WTC11 (cell line): Measurements from ENCODE around the gene NEURL2. TPM values are rescaled to one million over a fixed set of nuclear protein-coding genes. Genes with fewer than 3 reads are reported as not detected.

Experiments used
- CBFB ChIP-seq: sonication (generic); formaldehyde crosslinking; IDR thresholded peaks from 2 replicates; pipeline ENCODE4 v1.8.1; 2022; ENCODE audit warnings: mild to moderate bottlenecking, low read depth, missing genetic modification reagents
- CREB1 ChIP-seq: sonication (generic); formaldehyde crosslinking; IDR thresholded peaks from 2 replicates; pipeline ENCODE4 v1.8.0; 2023; ENCODE audit warnings: mild to moderate bottlenecking, missing genetic modification reagents
- GRHL2 ChIP-seq: fragments of 250-450 bp; sonication (Bioruptor Pico); IDR thresholded peaks from 2 replicates; pipeline ENCODE4 v1.8.0; 2022; ENCODE audit warnings: mild to moderate bottlenecking, moderate library complexity; ENCODE audit not compliant: insufficient replicate concordance, severe bottlenecking
- HMGA2 ChIP-seq: fragments of 250-450 bp; sonication (Bioruptor Pico); IDR thresholded peaks from 2 replicates; pipeline ENCODE4 v1.4.0; 2021; ENCODE audit warnings: mild to moderate bottlenecking, moderate library complexity
- JUN ChIP-seq: sonication (generic); formaldehyde crosslinking; IDR thresholded peaks from 2 replicates; pipeline ENCODE4 v1.8.0; 2023; ENCODE audit warnings: mild to moderate bottlenecking, missing genetic modification reagents
- MYBL2 ChIP-seq: sonication (generic); formaldehyde crosslinking; IDR thresholded peaks from 2 replicates; pipeline ENCODE4 v1.8.1; 2023; ENCODE audit warnings: mild to moderate bottlenecking, moderate library complexity, missing genetic modification reagents
- OVOL2 ChIP-seq: fragments of 250-450 bp; sonication (Bioruptor Pico); IDR thresholded peaks from 2 replicates; pipeline ENCODE4 v1.9.0; 2021; ENCODE audit warnings: mild to moderate bottlenecking, borderline replicate concordance
- RELA ChIP-seq: sonication (generic); formaldehyde crosslinking; IDR thresholded peaks from 2 replicates; pipeline ENCODE4 v1.8.1; 2022; ENCODE audit warnings: missing genetic modification reagents, mild to moderate bottlenecking, borderline replicate concordance
- SMAD3 ChIP-seq: sonication (generic); formaldehyde crosslinking; IDR thresholded peaks from 2 replicates; pipeline ENCODE4 v1.8.0; 2022; ENCODE audit warnings: missing genetic modification reagents, mild to moderate bottlenecking, borderline replicate concordance
- SOX15 ChIP-seq: fragments of 250-450 bp; sonication (Bioruptor Pico); IDR thresholded peaks from 2 replicates; pipeline ENCODE4 v1.9.0; 2021; ENCODE audit warnings: mild to moderate bottlenecking
- TP53 ChIP-seq: sonication (generic); formaldehyde crosslinking; IDR thresholded peaks from 2 replicates; pipeline ENCODE4 v1.8.1; 2023; ENCODE audit warnings: mild to moderate bottlenecking, missing genetic modification reagents
- ZNF121 ChIP-seq: sonication (generic); formaldehyde crosslinking; IDR thresholded peaks from 2 replicates; pipeline ENCODE4 v1.8.0; 2023; ENCODE audit warnings: missing genetic modification reagents
- ZNF138 ChIP-seq: sonication (generic); formaldehyde crosslinking; conservative IDR thresholded peaks from 2 replicates; pipeline ENCODE4 v1.8.1; 2022; ENCODE audit warnings: mild to moderate bottlenecking, moderate library complexity, missing genetic modification reagents
- total RNA-seq: library from RNA; stranded (reverse); gene quantifications from 3 replicates; pipeline ENCODE4 v1.2.3, GENCODE V29; 2021
- TF ChIP-seq, protein P1 (sequence below): sonication (generic); formaldehyde crosslinking; IDR thresholded peaks from 2 replicates; pipeline ENCODE4 v1.8.0; 2022; ENCODE audit warnings: missing genetic modification reagents
- TF ChIP-seq, protein P2 (sequence below): sonication (generic); formaldehyde crosslinking; IDR thresholded peaks from 2 replicates; pipeline ENCODE4 v1.8.0; 2022; ENCODE audit warnings: mild to moderate bottlenecking, missing genetic modification reagents
- TF ChIP-seq, protein P3 (sequence below): sonication (generic); formaldehyde crosslinking; IDR thresholded peaks from 2 replicates; pipeline ENCODE4 v1.8.0; 2023; ENCODE audit warnings: mild to moderate bottlenecking, missing genetic modification reagents
- TF ChIP-seq, protein P4 (sequence below): sonication (generic); formaldehyde crosslinking; IDR thresholded peaks from 2 replicates; pipeline ENCODE4 v1.8.0; 2023; ENCODE audit warnings: missing genetic modification reagents, mild to moderate bottlenecking, borderline replicate concordance
- TF ChIP-seq, protein P5 (sequence below): sonication (generic); formaldehyde crosslinking; IDR thresholded peaks from 2 replicates; pipeline ENCODE4 v1.8.1; 2023; ENCODE audit warnings: mild to moderate bottlenecking, missing genetic modification reagents, moderate library complexity
- TF ChIP-seq, protein P6 (sequence below): fragments of 250-450 bp; sonication (Bioruptor Pico); IDR thresholded peaks from 2 replicates; pipeline ENCODE4 v2.1.2; 2022; ENCODE audit warnings: mild to moderate bottlenecking, moderate library complexity
- TF ChIP-seq, protein P7 (sequence below): sonication (generic); formaldehyde crosslinking; IDR thresholded peaks from 2 replicates; pipeline ENCODE4 v1.8.0; 2023; ENCODE audit warnings: missing genetic modification reagents

NEURL2 gene
- total RNA-seq, 1 experiment from 2014 or later: 6.6 TPM

DNA sequence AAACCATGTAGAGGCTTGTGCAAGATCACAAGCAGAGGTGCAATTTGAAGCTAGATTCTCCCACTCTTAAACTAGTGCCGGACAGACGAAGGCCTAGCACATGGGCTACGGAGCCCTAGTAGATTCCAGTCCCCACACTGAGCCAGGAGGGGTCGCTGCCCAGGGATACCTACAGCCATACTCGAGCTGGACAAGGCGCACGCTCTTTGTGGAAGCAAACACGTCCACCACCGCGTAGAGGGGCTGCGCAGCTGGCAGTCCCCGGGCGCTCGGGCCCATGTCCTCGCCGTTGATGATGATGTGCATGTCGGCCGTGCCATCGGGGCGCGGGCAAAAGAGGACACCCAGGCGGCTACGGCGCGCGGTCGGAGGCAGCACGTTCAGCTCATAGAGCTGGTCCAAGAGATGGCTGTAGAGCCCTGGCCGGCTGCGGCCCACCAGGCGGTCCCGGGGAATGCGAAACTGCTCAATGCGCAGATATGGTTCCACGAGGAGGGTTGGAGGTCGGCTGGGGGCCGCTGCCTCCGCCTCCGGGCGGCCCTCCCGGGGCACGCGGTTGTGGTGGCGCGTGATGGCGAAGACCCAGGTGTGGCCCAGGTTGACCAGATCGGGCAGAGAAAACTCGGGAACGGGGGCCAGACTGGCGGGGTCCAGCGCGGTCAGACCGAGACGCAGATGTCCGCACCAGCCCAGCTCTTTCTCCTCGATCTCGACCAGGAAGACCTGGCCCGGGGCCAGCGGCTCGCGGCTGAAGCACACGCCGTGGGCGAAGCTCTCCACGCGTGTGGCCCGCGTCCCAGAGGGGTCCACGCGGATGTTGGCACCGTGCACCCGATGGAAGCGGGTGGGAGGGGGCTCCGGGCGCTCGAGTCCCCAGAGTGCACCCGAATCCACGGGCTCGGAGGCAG lies 677 bp downstream of the NEURL2 start (continued):
- TF ChIP-seq, protein P1, sequence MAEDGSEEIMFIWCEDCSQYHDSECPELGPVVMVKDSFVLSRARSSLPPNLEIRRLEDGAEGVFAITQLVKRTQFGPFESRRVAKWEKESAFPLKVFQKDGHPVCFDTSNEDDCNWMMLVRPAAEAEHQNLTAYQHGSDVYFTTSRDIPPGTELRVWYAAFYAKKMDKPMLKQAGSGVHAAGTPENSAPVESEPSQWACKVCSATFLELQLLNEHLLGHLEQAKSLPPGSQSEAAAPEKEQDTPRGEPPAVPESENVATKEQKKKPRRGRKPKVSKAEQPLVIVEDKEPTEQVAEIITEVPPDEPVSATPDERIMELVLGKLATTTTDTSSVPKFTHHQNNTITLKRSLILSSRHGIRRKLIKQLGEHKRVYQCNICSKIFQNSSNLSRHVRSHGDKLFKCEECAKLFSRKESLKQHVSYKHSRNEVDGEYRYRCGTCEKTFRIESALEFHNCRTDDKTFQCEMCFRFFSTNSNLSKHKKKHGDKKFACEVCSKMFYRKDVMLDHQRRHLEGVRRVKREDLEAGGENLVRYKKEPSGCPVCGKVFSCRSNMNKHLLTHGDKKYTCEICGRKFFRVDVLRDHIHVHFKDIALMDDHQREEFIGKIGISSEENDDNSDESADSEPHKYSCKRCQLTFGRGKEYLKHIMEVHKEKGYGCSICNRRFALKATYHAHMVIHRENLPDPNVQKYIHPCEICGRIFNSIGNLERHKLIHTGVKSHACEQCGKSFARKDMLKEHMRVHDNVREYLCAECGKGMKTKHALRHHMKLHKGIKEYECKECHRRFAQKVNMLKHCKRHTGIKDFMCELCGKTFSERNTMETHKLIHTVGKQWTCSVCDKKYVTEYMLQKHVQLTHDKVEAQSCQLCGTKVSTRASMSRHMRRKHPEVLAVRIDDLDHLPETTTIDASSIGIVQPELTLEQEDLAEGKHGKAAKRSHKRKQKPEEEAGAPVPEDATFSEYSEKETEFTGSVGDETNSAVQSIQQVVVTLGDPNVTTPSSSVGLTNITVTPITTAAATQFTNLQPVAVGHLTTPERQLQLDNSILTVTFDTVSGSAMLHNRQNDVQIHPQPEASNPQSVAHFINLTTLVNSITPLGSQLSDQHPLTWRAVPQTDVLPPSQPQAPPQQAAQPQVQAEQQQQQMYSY: no peak
- TF ChIP-seq ZNF121 (CRISPR knock-in tag) (no peak), OVOL2 (CRISPR knock-in tag) (no peak), CBFB (CRISPR knock-in tag) (no peak), JUN (no peak), RELA (CRISPR knock-in tag) (peak; percentile 56; the same call in 1 of the 2 replicates), SMAD3 (peak; percentile 42; the same call in 1 of the 2 replicates), CREB1 (CRISPR knock-in tag) (0 out of 2 replicates have a peak, but pooled peaks have one; percentile 44), GRHL2 (CRISPR knock-in tag) (no peak), TP53 (peak; percentile 50; the same call in 1 of the 2 replicates), HMGA2 (CRISPR knock-in tag) (no peak), MYBL2 (CRISPR knock-in tag) (no peak), ZNF138 (CRISPR knock-in tag) (0 out of 2 replicates have a peak, but pooled peaks have one; percentile 65), SOX15 (CRISPR knock-in tag) (no peak)
- TF ChIP-seq, protein P2, sequence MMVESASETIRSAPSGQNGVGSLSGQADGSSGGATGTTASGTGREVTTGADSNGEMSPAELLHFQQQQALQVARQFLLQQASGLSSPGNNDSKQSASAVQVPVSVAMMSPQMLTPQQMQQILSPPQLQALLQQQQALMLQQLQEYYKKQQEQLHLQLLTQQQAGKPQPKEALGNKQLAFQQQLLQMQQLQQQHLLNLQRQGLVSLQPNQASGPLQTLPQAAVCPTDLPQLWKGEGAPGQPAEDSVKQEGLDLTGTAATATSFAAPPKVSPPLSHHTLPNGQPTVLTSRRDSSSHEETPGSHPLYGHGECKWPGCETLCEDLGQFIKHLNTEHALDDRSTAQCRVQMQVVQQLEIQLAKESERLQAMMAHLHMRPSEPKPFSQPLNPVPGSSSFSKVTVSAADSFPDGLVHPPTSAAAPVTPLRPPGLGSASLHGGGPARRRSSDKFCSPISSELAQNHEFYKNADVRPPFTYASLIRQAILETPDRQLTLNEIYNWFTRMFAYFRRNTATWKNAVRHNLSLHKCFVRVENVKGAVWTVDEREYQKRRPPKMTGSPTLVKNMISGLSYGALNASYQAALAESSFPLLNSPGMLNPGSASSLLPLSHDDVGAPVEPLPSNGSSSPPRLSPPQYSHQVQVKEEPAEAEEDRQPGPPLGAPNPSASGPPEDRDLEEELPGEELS (CRISPR knock-in tag): no peak; the same call in 1 of the 2 replicates
- TF ChIP-seq, protein P3, sequence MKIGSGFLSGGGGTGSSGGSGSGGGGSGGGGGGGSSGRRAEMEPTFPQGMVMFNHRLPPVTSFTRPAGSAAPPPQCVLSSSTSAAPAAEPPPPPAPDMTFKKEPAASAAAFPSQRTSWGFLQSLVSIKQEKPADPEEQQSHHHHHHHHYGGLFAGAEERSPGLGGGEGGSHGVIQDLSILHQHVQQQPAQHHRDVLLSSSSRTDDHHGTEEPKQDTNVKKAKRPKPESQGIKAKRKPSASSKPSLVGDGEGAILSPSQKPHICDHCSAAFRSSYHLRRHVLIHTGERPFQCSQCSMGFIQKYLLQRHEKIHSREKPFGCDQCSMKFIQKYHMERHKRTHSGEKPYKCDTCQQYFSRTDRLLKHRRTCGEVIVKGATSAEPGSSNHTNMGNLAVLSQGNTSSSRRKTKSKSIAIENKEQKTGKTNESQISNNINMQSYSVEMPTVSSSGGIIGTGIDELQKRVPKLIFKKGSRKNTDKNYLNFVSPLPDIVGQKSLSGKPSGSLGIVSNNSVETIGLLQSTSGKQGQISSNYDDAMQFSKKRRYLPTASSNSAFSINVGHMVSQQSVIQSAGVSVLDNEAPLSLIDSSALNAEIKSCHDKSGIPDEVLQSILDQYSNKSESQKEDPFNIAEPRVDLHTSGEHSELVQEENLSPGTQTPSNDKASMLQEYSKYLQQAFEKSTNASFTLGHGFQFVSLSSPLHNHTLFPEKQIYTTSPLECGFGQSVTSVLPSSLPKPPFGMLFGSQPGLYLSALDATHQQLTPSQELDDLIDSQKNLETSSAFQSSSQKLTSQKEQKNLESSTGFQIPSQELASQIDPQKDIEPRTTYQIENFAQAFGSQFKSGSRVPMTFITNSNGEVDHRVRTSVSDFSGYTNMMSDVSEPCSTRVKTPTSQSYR (CRISPR knock-in tag): no peak
- TF ChIP-seq, protein P4, sequence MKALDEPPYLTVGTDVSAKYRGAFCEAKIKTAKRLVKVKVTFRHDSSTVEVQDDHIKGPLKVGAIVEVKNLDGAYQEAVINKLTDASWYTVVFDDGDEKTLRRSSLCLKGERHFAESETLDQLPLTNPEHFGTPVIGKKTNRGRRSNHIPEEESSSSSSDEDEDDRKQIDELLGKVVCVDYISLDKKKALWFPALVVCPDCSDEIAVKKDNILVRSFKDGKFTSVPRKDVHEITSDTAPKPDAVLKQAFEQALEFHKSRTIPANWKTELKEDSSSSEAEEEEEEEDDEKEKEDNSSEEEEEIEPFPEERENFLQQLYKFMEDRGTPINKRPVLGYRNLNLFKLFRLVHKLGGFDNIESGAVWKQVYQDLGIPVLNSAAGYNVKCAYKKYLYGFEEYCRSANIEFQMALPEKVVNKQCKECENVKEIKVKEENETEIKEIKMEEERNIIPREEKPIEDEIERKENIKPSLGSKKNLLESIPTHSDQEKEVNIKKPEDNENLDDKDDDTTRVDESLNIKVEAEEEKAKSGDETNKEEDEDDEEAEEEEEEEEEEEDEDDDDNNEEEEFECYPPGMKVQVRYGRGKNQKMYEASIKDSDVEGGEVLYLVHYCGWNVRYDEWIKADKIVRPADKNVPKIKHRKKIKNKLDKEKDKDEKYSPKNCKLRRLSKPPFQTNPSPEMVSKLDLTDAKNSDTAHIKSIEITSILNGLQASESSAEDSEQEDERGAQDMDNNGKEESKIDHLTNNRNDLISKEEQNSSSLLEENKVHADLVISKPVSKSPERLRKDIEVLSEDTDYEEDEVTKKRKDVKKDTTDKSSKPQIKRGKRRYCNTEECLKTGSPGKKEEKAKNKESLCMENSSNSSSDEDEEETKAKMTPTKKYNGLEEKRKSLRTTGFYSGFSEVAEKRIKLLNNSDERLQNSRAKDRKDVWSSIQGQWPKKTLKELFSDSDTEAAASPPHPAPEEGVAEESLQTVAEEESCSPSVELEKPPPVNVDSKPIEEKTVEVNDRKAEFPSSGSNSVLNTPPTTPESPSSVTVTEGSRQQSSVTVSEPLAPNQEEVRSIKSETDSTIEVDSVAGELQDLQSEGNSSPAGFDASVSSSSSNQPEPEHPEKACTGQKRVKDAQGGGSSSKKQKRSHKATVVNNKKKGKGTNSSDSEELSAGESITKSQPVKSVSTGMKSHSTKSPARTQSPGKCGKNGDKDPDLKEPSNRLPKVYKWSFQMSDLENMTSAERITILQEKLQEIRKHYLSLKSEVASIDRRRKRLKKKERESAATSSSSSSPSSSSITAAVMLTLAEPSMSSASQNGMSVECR (CRISPR knock-in tag): no peak; the same call in 1 of the 2 replicates
- TF ChIP-seq, protein P5, sequence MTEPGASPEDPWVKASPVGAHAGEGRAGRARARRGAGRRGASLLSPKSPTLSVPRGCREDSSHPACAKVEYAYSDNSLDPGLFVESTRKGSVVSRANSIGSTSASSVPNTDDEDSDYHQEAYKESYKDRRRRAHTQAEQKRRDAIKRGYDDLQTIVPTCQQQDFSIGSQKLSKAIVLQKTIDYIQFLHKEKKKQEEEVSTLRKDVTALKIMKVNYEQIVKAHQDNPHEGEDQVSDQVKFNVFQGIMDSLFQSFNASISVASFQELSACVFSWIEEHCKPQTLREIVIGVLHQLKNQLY (CRISPR knock-in tag): no peak
- TF ChIP-seq, protein P6, sequence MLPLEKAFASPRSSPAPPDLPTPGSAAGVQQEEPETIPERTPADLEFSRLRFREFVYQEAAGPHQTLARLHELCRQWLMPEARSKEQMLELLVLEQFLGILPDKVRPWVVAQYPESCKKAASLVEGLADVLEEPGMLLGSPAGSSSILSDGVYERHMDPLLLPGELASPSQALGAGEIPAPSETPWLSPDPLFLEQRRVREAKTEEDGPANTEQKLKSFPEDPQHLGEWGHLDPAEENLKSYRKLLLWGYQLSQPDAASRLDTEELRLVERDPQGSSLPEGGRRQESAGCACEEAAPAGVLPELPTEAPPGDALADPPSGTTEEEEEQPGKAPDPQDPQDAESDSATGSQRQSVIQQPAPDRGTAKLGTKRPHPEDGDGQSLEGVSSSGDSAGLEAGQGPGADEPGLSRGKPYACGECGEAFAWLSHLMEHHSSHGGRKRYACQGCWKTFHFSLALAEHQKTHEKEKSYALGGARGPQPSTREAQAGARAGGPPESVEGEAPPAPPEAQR (CRISPR knock-in tag): no peak
- TF ChIP-seq, protein P7, sequence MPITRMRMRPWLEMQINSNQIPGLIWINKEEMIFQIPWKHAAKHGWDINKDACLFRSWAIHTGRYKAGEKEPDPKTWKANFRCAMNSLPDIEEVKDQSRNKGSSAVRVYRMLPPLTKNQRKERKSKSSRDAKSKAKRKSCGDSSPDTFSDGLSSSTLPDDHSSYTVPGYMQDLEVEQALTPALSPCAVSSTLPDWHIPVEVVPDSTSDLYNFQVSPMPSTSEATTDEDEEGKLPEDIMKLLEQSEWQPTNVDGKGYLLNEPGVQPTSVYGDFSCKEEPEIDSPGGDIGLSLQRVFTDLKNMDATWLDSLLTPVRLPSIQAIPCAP: no peak
